ENCODE results near the gene COASY.

The COASY gene

GRCh38 chr17:42613699-42614295, 51.8 kb downstream of the COASY start:
- DNase-seq = no peak
